RWPE1 (cell line): ENCODE data around the gene TSSK3.

ENCODE experiments used
- CTCF ChIA-PET: fragments of 350-600 bp; sonication (Branson Sonifier 250); formaldehyde crosslinking; extraction: SDS; loops from one replicate; lab custom pipeline; 2021; lab: Yijun Ruan, JAX
- POLR2A ChIA-PET: fragments of 400-600 bp; formaldehyde crosslinking; extraction: SDS; loops from one replicate; lab custom pipeline; 2020; ENCODE audit warnings: antibody characterized with exemption; ENCODE audit not compliant: low non-redundant PET; lab: Yijun Ruan, JAX
- DNase-seq: peaks from one replicate; pipeline ENCODE4 v3.0.0; 2012; ENCODE audit warnings: low spot score
- H3K27ac ChIP-seq: fragments of 450-650 bp; 2 replicates; pipeline ENCODE4 v1.5.1; 2017
- TF ChIP-seq, protein P1 (sequence below): fragments of 450-650 bp; conservative IDR thresholded peaks from 2 replicates; pipeline ENCODE4 v1.5.1; 2017; ENCODE audit warnings: low read depth, mild to moderate bottlenecking

Gene TSSK3

DNA sequence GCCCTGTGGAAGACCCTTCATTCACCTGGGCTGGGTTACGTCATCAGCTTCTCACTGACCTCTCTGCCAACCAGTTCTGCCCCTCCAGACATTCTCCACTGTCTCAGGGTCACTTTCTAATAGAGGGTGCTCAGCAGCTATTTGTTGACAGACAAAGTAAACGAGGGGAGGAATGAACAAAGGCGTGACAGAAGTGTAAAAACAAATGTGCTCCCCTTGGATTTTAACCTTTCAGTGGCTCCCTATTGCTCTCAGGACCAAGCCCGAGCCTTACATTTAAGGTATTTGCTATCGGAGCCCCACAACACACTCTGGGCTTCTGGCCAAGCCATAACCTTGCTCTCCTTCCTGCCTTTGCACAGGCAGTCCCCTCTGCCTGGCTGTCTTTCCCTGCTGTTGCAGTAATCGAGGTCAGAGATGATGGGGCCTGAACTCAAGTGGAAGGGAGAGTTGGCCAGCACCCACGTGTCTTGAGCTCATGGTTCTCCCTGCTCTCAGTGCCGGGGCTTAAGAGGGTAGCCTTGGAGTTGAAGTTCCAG, 17.0 kb upstream of the TSSK3 start:
- CTCF ChIA-PET = interaction anchor here (1.2 kb wide), 1 partner anchor 8 kb away, joined by 4 read pairs; no protein-coding TSS in a partner anchor
- no peak for DNase-seq
- TF ChIP-seq, protein P1, sequence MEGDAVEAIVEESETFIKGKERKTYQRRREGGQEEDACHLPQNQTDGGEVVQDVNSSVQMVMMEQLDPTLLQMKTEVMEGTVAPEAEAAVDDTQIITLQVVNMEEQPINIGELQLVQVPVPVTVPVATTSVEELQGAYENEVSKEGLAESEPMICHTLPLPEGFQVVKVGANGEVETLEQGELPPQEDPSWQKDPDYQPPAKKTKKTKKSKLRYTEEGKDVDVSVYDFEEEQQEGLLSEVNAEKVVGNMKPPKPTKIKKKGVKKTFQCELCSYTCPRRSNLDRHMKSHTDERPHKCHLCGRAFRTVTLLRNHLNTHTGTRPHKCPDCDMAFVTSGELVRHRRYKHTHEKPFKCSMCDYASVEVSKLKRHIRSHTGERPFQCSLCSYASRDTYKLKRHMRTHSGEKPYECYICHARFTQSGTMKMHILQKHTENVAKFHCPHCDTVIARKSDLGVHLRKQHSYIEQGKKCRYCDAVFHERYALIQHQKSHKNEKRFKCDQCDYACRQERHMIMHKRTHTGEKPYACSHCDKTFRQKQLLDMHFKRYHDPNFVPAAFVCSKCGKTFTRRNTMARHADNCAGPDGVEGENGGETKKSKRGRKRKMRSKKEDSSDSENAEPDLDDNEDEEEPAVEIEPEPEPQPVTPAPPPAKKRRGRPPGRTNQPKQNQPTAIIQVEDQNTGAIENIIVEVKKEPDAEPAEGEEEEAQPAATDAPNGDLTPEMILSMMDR = no peak
- POLR2A ChIA-PET = interaction anchor here (2.5 kb wide), 1 partner anchor 9 kb away, joined by 7 read pairs; the partner anchor contains the start of gene MARCKSL1
- H3K27ac ChIP-seq = no peak overlapping the region

- CTCF ChIA-PET = interaction anchor here (1.2 kb wide), 1 partner anchor 10 kb away, joined by 4 read pairs; no protein-coding TSS in a partner anchor
- TF ChIP-seq, protein P1 = no peak
- POLR2A ChIA-PET = interaction anchor here (2.5 kb wide), 1 partner anchor 11 kb away, joined by 7 read pairs; the partner anchor contains the start of gene MARCKSL1
- DNase-seq = no peak
- no peak overlapping the region for H3K27ac ChIP-seq
These were observed 15.7 kb upstream of the TSSK3 start for GRCh38 chr1:32346532-32347157.

DNA sequence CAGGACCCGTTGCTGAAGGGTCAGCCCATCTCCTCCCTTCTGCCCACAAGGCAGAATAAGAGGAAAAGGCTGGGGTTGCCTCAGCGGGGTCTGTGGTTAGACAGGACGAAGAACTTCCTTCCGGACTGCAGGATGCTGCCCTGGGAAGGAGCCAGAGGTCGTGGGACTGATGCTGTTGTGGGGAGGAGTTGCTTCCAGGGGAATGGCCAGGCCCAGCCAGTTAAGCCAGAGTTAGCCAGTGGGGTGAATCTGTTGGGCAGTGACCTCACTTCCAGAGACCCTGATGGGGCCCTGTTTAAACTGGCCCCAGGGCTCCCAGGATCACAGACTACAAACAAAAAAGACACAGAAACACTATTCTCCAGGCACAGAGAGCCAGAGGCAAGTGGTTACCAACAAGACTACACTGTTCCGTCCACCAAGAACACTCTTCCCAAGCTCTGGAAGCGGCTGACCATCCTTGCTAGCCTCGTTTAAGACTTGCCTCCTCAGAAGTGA, 13.1 kb upstream of the TSSK3 start:
- TF ChIP-seq, protein P1 = no peak
- H3K27ac ChIP-seq = peak overlapping the region; percentile 13; the same call in 1 of the 2 replicates
- ChIA-PET POLR2A (no interaction called here), CTCF (no interaction called here)
- DNase-seq = no peak

- TF ChIP-seq, protein P1 = peak; percentile 48
- POLR2A ChIA-PET = interaction anchor here (0.6 kb wide), 1 partner anchor 143 kb away, joined by 4 read pairs; no protein-coding TSS in a partner anchor
- CTCF ChIA-PET = interaction anchor here (0.6 kb wide), 1 partner anchor 361 kb away, joined by 3 read pairs; no protein-coding TSS in a partner anchor
- DNase-seq = peak; percentile 84
- peak overlapping the region; percentile 89 for H3K27ac ChIP-seq
These were observed 11.4 kb upstream of the TSSK3 start for GRCh38 chr1:32350785-32351398.

DNA sequence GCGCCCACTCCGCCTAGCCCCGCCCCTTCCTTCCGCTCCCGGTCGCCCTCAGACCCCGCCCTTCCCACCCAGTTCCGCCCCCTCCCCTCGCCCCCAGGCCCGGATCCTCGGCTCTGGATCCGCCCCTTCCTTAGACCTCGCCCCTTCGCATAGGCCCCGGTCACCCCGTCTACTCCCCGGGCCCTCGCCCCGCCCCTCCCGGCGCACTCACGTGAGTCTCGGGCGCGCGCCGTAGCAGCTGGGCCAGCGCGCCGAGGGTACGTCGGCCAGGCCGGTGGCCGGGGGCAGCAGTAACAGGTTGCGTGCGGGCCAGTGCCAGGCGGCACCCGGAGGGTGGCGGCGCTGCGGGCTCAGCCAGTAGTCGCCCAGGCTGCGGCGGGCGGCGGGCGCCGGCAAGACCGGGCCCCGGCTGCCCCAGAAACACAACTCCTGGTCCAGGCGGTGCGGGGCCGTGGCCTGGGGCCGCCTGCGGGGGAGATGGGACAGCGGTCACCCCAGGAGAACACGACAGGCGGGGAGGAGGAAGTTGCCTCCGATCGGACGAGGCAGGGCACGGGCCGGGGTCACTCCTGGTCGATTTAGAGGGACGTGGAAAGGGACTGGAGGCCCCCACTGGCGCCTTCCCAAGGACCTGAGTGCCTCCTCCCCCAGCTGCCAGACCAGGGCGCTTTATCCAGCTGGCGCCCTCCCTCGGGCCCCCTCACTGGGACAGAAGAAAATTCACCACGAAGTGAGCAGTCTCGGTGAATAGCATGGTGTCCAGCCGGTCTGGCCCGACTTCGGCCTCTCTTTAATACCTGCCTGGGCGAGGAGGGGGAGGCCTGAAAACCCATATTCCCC, 10.7 kb upstream of the TSSK3 start:
- POLR2A ChIA-PET = interaction anchor here (0.6 kb wide), 1 partner anchor 144 kb away, joined by 4 read pairs; no protein-coding TSS in a partner anchor
- TF ChIP-seq, protein P1 = peak; percentile 12; the same call in 1 of the 2 replicates
- peak overlapping the region; percentile 89 for H3K27ac ChIP-seq
- DNase-seq = peak; percentile 98
- CTCF ChIA-PET = interaction anchor here (0.6 kb wide), 2 partner anchors 111 to 499 kb away, joined by 3 to 4 read pairs; no protein-coding TSS in a partner anchor
